ENCODE results near the gene EBF3. TPM values are rescaled to one million over a fixed set of nuclear protein-coding genes. Genes with fewer than 3 reads are reported as not detected.

EBF3 gene
- total and polyA plus RNA-seq, 3 experiments from 2014 or later: not detected

DNA sequence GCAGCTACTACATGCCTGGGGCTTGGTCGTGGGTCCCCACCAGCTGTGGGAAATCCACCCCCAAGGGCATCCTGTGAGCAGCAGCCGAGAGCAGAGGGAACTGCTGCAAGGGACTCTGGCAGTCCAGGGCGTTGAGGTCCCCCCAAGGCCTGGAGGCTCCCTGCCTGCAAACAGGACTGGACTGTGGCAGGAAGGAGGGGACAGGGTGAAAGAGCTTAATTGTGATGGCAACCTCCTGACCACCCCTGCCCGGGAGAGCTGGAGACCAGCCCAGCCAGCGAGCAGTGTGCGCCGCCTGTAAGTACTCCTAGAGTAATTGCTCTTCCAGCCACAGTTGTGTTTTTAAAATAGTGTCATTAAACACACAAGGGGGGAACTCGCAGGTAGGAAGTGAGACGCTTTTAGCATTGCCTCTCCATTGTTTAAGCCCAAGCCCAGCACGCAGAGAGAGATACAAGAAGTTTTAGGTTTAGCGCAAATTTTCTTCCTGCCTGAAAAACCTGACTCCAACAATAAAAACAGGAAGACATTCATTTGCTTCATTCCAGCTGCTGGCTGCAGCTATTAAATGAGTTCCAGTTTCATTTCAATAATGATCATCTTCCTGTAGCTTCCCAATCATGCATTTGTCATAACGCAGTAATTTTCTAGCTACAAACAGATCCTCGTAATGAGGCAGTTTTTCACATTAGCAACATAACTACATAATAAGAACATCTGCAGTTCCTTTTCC is 111.1 kb downstream of the EBF3 start:
- Histone ChIP-seq H3K36me3 (ENCODE audit: insufficient read depth, low read length) (no peaks in the 10 kb centered on the region), H3K9me3 (ENCODE audit: low read length) (no peaks in the 10 kb centered on the region), H3K27me3 (ENCODE audit: insufficient read depth, low read length, poor library complexity, severe bottlenecking) (no peaks in the 10 kb centered on the region), H3K4me3 (ENCODE audit: low read length) (no peak overlapping the region), H3K4me1 (ENCODE audit: insufficient read depth, low read length) (no peaks in the 10 kb centered on the region), H3K27ac (ENCODE audit: low read depth, low read length) (no peak overlapping the region)
- Mint-ChIP-seq H3K27ac (no peak overlapping the region), H3K36me3 (no peaks in the 10 kb centered on the region), H3K4me3 (no peak overlapping the region), H3K27me3 (peaks cover 5 to 12% of the 10 kb centered on the region in 2 donors), H3K4me1 (no peaks in the 10 kb centered on the region), H3K9me3 (peaks cover 0 to 2% (median 0%) of the 10 kb centered on the region in 5 donors)
- ChIA-PET CTCF (interaction anchor here (1.2 kb wide), 1 partner anchor 33 kb away, joined by 4 read pairs; no protein-coding TSS in a partner anchor), POLR2A (no interaction called here)
- no peak for DNase-seq

DNA sequence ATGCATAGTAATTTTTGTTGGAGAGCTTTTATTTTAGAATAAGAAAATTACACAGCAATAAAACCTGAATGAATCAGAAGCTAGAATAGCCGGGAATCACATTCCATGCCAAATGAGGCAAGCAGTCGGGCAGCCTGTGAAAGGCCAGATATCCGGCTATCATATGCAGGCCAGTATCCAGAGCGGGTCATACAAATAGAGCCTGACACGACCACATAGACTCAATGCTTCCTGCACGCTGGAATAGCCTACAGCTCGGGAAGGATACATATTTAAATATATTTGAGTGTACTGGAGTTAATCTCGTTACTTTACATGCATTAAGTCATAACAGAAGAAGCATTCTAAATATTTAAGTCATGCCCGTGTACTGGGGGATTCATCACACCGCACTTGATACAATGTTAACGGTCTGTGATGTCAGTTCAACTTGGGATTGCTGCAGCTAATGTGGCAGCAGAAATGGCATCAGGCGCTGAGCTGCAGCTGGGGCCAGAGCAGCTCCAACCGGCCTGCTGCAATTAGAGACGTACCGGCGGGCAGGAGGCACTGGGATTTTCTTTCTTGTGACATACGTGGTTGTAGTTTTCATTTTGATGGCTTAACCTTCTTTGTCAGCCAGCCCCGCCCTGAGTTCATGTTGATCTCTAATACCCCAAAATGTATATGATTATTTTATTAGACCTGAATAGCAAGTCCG is 112.0 kb downstream of the EBF3 start:
- no peak overlapping the region for H3K4me3 ChIP-seq (ENCODE audit: low read length)
- DNase-seq: no peak
- Mint-ChIP-seq H3K36me3 (no peaks in the 10 kb centered on the region), H3K27ac (peak overlapping the region in 1 of 8 donors; percentile 63), H3K4me3 (no peak overlapping the region), H3K4me1 (no peaks in the 10 kb centered on the region), H3K9me3 (peaks cover 0 to 2% (median 0%) of the 10 kb centered on the region in 5 donors), H3K27me3 (peaks cover 6 to 12% of the 10 kb centered on the region in 2 donors)
- ChIA-PET CTCF (interaction anchor here (1.1 kb wide), 1 partner anchor 12 kb away, joined by 3 read pairs; no protein-coding TSS in a partner anchor), POLR2A (no interaction called here)
- H3K27me3 ChIP-seq (ENCODE audit: insufficient read depth, low read length, poor library complexity, severe bottlenecking): no peaks in the 10 kb centered on the region
- no peaks in the 10 kb centered on the region for H3K4me1 ChIP-seq (ENCODE audit: insufficient read depth, low read length)
- H3K9me3 ChIP-seq (ENCODE audit: low read length): no peaks in the 10 kb centered on the region
- H3K36me3 ChIP-seq (ENCODE audit: insufficient read depth, low read length): no peaks in the 10 kb centered on the region
- H3K27ac ChIP-seq (ENCODE audit: low read depth, low read length): no peak overlapping the region

DNA sequence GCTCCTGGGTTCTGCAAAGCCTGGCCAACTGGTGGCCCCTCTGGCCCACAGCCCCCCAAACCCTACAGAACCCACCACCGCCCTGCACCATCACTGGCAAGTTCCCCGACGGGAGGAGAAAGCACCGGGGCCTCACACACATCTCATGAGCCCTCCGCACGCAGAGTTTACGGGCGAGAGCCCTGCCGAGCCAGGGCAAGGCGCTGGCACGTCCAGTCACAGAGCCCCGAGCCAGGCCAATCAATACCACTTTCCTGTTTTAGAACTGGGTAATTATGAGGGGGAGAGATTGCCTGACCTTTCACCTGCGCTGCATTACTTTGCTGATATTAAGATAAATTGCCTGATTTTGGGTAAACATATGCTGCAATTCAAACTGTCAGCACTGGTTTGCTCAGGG is 113.3 kb downstream of the EBF3 start:
- H3K27me3 ChIP-seq (ENCODE audit: insufficient read depth, low read length, poor library complexity, severe bottlenecking): no peaks in the 10 kb centered on the region
- Mint-ChIP-seq H3K36me3 (no peaks in the 10 kb centered on the region), H3K9me3 (peaks cover 0 to 3% (median 0%) of the 10 kb centered on the region in 5 donors), H3K4me1 (no peaks in the 10 kb centered on the region), H3K4me3 (no peak overlapping the region), H3K27ac (no peak overlapping the region), H3K27me3 (peaks cover 6 to 15% of the 10 kb centered on the region in 2 donors)
- ChIA-PET CTCF (no interaction called here), POLR2A (no interaction called here)
- no peak overlapping the region for H3K4me3 ChIP-seq (ENCODE audit: low read length)
- H3K36me3 ChIP-seq (ENCODE audit: insufficient read depth, low read length): no peaks in the 10 kb centered on the region
- no peaks in the 10 kb centered on the region for H3K9me3 ChIP-seq (ENCODE audit: low read length)
- H3K4me1 ChIP-seq (ENCODE audit: insufficient read depth, low read length): no peaks in the 10 kb centered on the region
- H3K27ac ChIP-seq (ENCODE audit: low read depth, low read length): no peak overlapping the region
- no peak for DNase-seq

DNA sequence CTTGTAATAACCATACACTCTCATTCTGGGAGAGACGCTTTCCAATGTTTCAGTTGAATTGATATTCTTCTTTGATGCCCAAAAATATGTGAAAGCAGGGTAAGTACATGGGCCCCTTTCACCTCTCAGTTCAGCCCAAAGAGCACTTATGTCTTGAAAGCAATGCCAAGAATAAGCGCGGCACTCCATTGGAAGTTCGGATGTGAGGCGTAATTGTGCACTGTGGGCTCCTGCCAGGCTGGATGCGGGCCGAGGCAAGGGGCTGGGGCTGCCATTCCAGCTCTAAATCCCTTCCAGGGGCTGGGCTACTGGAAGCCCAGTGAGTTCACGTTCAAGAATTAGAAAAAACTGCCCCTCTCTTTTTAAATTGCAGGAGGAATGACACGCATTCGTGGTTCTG is 113.8 kb downstream of the EBF3 start:
- H3K27ac Mint-ChIP-seq: no peak overlapping the region
- no peaks in the 10 kb centered on the region for H3K27me3 ChIP-seq (ENCODE audit: insufficient read depth, low read length, poor library complexity, severe bottlenecking)
- H3K4me1 Mint-ChIP-seq: no peaks in the 10 kb centered on the region
- H3K9me3 ChIP-seq (ENCODE audit: low read length): no peaks in the 10 kb centered on the region
- no peak overlapping the region for H3K4me3 ChIP-seq (ENCODE audit: low read length)
- POLR2A ChIA-PET: no interaction called here
- no peaks in the 10 kb centered on the region for H3K4me1 ChIP-seq (ENCODE audit: insufficient read depth, low read length)
- H3K36me3 ChIP-seq (ENCODE audit: insufficient read depth, low read length): no peaks in the 10 kb centered on the region
- H3K36me3 Mint-ChIP-seq: no peaks in the 10 kb centered on the region
- H3K27ac ChIP-seq (ENCODE audit: low read depth, low read length): no peak overlapping the region
- DNase-seq: no peak
- peaks cover 6 to 15% of the 10 kb centered on the region in 2 donors for H3K27me3 Mint-ChIP-seq
- no peak overlapping the region for H3K4me3 Mint-ChIP-seq
- peaks cover 0 to 3% (median 0%) of the 10 kb centered on the region in 5 donors for H3K9me3 Mint-ChIP-seq
- CTCF ChIA-PET: no interaction called here

DNA sequence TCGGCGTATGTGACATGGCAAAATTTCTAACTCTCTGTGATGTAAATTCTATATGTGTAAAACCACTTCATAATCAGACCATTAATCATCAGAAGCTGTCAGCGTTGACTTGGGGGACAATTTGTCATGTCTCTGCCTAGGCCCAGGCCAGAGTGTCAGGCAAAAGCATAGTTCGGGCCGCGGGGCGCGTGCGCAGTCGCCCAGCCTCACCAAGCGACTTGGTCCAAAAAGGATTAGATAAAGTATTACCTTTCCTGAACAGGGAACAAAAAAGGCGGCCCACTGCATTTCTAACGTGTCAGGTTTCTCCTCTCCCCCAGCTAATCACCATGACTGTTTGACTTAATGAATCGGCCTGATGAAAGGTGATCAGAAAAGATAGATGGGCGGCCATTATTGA is 114.2 kb downstream of the EBF3 start:
- H3K4me1 Mint-ChIP-seq: no peaks in the 10 kb centered on the region
- no peaks in the 10 kb centered on the region for H3K9me3 ChIP-seq (ENCODE audit: low read length)
- no peak overlapping the region for H3K4me3 Mint-ChIP-seq
- no peaks in the 10 kb centered on the region for H3K27me3 ChIP-seq (ENCODE audit: insufficient read depth, low read length, poor library complexity, severe bottlenecking)
- H3K27ac Mint-ChIP-seq: no peak overlapping the region
- POLR2A ChIA-PET: no interaction called here
- H3K27me3 Mint-ChIP-seq: peaks cover 6 to 15% of the 10 kb centered on the region in 2 donors
- no peak overlapping the region for H3K4me3 ChIP-seq (ENCODE audit: low read length)
- no peak for DNase-seq
- peaks cover 0 to 3% (median 0%) of the 10 kb centered on the region in 5 donors for H3K9me3 Mint-ChIP-seq
- CTCF ChIA-PET: no interaction called here
- H3K36me3 Mint-ChIP-seq: no peaks in the 10 kb centered on the region
- H3K4me1 ChIP-seq (ENCODE audit: insufficient read depth, low read length): no peaks in the 10 kb centered on the region
- no peak overlapping the region for H3K27ac ChIP-seq (ENCODE audit: low read depth, low read length)
- no peaks in the 10 kb centered on the region for H3K36me3 ChIP-seq (ENCODE audit: insufficient read depth, low read length)

DNA sequence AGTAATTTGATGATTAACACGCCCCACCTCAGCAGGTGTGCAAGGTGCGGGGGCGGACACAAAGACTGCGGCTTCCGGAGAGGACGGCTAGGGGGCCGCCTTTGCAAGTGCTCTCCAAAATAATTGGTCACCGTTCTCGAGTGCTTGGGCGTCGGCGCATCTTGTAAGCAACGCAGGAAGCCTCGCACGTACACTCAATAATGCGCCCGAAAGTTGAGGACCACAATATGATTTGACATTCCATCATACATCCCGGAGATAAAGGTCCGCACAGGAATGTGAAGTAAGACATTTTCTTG is 114.7 kb downstream of the EBF3 start:
- peaks cover 0 to 2% (median 0%) of the 10 kb centered on the region in 5 donors for H3K9me3 Mint-ChIP-seq
- no peak overlapping the region for H3K27ac Mint-ChIP-seq
- Histone ChIP-seq H3K4me1 (ENCODE audit: insufficient read depth, low read length) (no peaks in the 10 kb centered on the region), H3K27me3 (ENCODE audit: insufficient read depth, low read length, poor library complexity, severe bottlenecking) (no peaks in the 10 kb centered on the region), H3K27ac (ENCODE audit: low read depth, low read length) (no peak overlapping the region), H3K9me3 (ENCODE audit: low read length) (no peaks in the 10 kb centered on the region), H3K4me3 (ENCODE audit: low read length) (no peak overlapping the region), H3K36me3 (ENCODE audit: insufficient read depth, low read length) (no peaks in the 10 kb centered on the region)
- CTCF ChIA-PET: no interaction called here
- DNase-seq: no peak
- POLR2A ChIA-PET: no interaction called here
- no peaks in the 10 kb centered on the region for H3K4me1 Mint-ChIP-seq
- no peaks in the 10 kb centered on the region for H3K36me3 Mint-ChIP-seq
- H3K4me3 Mint-ChIP-seq: no peak overlapping the region
- H3K27me3 Mint-ChIP-seq: peaks cover 6 to 15% of the 10 kb centered on the region in 2 donors

DNA sequence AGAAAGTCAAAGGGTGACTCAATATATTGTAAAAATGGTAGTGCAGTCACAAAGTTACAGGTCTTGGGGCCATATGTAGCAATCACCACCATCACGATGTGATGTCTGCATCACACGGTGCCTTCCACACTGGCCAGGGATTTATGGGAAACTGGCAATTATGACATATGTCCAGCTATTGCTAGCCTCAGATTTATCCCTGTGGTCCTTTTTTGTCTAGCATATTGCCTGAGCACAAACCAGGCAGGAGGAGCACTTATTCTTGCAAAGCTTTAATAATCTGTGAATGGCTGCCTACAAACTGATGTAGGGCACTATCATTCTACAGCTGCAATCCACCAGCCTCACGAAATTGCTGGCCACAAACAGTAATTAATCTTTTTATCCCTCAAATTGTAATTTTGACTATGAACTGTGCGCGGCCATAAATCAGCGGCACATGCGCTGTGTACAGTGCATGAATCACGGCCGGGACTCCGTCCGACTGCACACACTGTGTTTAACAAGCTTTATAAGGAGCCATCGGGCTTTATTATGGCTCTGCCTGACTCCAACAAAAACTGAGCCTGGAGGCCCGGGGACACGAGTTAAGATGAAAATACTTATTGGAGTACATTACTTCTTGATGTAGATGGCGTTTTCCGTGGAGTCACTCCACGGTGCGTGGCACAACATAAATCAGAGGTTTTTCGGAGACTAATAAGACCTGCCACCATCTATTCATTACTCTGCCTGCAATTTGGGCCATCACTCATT is 115.2 kb downstream of the EBF3 start:
- peaks cover 6 to 13% of the 10 kb centered on the region in 2 donors for H3K27me3 Mint-ChIP-seq
- peaks cover 0 to 1% (median 0%) of the 10 kb centered on the region in 5 donors for H3K9me3 Mint-ChIP-seq
- Histone ChIP-seq H3K27ac (ENCODE audit: low read depth, low read length) (no peak overlapping the region), H3K27me3 (ENCODE audit: insufficient read depth, low read length, poor library complexity, severe bottlenecking) (no peaks in the 10 kb centered on the region), H3K4me1 (ENCODE audit: insufficient read depth, low read length) (no peaks in the 10 kb centered on the region), H3K9me3 (ENCODE audit: low read length) (no peaks in the 10 kb centered on the region), H3K4me3 (ENCODE audit: low read length) (no peak overlapping the region), H3K36me3 (ENCODE audit: insufficient read depth, low read length) (no peaks in the 10 kb centered on the region)
- no peak overlapping the region for H3K27ac Mint-ChIP-seq
- no peak overlapping the region for H3K4me3 Mint-ChIP-seq
- H3K4me1 Mint-ChIP-seq: no peaks in the 10 kb centered on the region
- no peaks in the 10 kb centered on the region for H3K36me3 Mint-ChIP-seq
- CTCF ChIA-PET: no interaction called here
- no peak for DNase-seq
- POLR2A ChIA-PET: no interaction called here
